PC-3 (cell line): ENCODE data around the gene VWA8. TPM values are rescaled to one million over a fixed set of nuclear protein-coding genes. Genes with fewer than 3 reads are reported as not detected.
A peak's percentile ranks its signal among the peaks of the same experiment; 100 is the strongest.

Experiments
- ATAC-seq: fragments of 200-7000 bp; cut with Tn5 transposase; 2 replicates; pipeline ENCODE4 v1.9.1; 2020; ENCODE audit warnings: mild to moderate bottlenecking, moderate library complexity
- BruUV-seq: library from RNA; stranded (reverse); fragments of 400-500 nt; replicated peaks from 2 replicates; lab custom pipeline; 2021; lab: Mats Ljungman, UMichigan
- CTCF ChIA-PET: fragments of 300-600 bp; sonication (Branson Sonifier 250); formaldehyde crosslinking; loops from one replicate; lab custom pipeline; 2022; ENCODE audit warnings: antibody characterized with exemption; lab: Charles Lee
- POLR2A ChIA-PET: fragments of 300-600 bp; sonication (Branson Sonifier 250); formaldehyde crosslinking; loops from one replicate; lab custom pipeline; 2022; ENCODE audit warnings: antibody characterized with exemption; ENCODE audit not compliant: unreplicated experiment; lab: Charles Lee
- DNase-seq: peaks from one replicate; pipeline ENCODE4 v3.0.0-alpha.2; 2015
- H2AFZ ChIP-seq: fragments of 300-600 bp; sonication (generic); 2 replicates; pipeline ENCODE4 v1.6.0; 2016; ENCODE audit warnings: antibody characterized with exemption, low read length
- H3F3A ChIP-seq: fragments of 300-600 bp; sonication (generic); one replicate; pipeline ENCODE4 v1.6.0; 2017; ENCODE audit warnings: antibody characterized with exemption, low read length, control low read depth, mild to moderate bottlenecking; ENCODE audit not compliant: unreplicated experiment
- H3K27ac ChIP-seq: fragments of 300-600 bp; sonication (generic); 2 replicates; pipeline ENCODE4 v1.5.1; 2016; ENCODE audit warnings: mild to moderate bottlenecking, low read length
- H3K27me3 ChIP-seq: fragments of 300-600 bp; sonication (generic); 2 replicates; pipeline ENCODE4 v1.6.1; 2016; ENCODE audit warnings: low read length, mixed read lengths
- H3K36me3 ChIP-seq: fragments of 300-600 bp; sonication (generic); 2 replicates; pipeline ENCODE4 v1.6.1; 2016; ENCODE audit warnings: low read depth, mixed run types, low read length, mixed read lengths
- H3K4me1 ChIP-seq: fragments of 300-600 bp; sonication (generic); 2 replicates; pipeline ENCODE4 v1.5.1; 2016; ENCODE audit warnings: low read length; ENCODE audit not compliant: insufficient read depth
- H3K4me2 ChIP-seq: fragments of 300-600 bp; sonication (generic); 2 replicates; pipeline ENCODE4 v1.6.0; 2016; ENCODE audit warnings: low read length
- H3K4me3 ChIP-seq: fragments of 300-600 bp; sonication (generic); 2 replicates; pipeline ENCODE4 v1.5.1; 2016; ENCODE audit warnings: mild to moderate bottlenecking, low read length, mixed read lengths
- H3K79me2 ChIP-seq: fragments of 300-600 bp; sonication (generic); 2 replicates; pipeline ENCODE4 v1.6.1; 2017; ENCODE audit warnings: low read length, mixed read lengths
- H3K9ac ChIP-seq: fragments of 300-600 bp; sonication (generic); 2 replicates; pipeline ENCODE4 v1.6.0; 2016; ENCODE audit warnings: mild to moderate bottlenecking, low read length
- H3K9me2 ChIP-seq: fragments of 300-600 bp; sonication (generic); replicated peaks from 2 replicates; pipeline ENCODE4 v1.6.1; 2016; ENCODE audit warnings: mixed run types, low read length, mixed read lengths
- H3K9me3 ChIP-seq: fragments of 300-600 bp; sonication (generic); 2 replicates; pipeline ENCODE4 v1.6.1; 2016; ENCODE audit warnings: low read length, mixed read lengths
- H4K20me1 ChIP-seq: fragments of 300-600 bp; sonication (generic); 2 replicates; pipeline ENCODE4 v1.6.1; 2016; ENCODE audit warnings: low read length, mixed read lengths
- EZH2 ChIP-seq: fragments of 300-600 bp; sonication (generic); IDR thresholded peaks from one replicate; pipeline ENCODE4 v1.6.1; 2017; ENCODE audit warnings: antibody characterized with exemption, mild to moderate bottlenecking, low read length; ENCODE audit not compliant: unreplicated experiment
- EZH2phosphoT487 ChIP-seq: fragments of 300-600 bp; sonication (generic); IDR thresholded peaks from 2 replicates; pipeline ENCODE4 v1.6.1; 2018; ENCODE audit warnings: mild to moderate bottlenecking, antibody characterized with exemption, low read length, borderline replicate concordance
- intact Hi-C: fragments of 100-400 bp; cut with micrococcal nuclease; formaldehyde crosslinking; loops from 2 replicates; pipeline ENCODE4 v1.9.0; 2023
- total RNA-seq: library from RNA; depleted of rRNA; stranded (reverse); fragments of >200 nt; gene quantifications from 2 replicates; pipeline ENCODE4 v1.2.3, GENCODE V29; 2014
- TF ChIP-seq, protein P1 (sequence below): fragments of 300-600 bp; sonication (generic); conservative IDR thresholded peaks from 2 replicates; pipeline ENCODE4 v1.5.1; 2017; ENCODE audit warnings: antibody characterized with exemption, low read depth, mild to moderate bottlenecking, low read length

VWA8 gene
- total RNA-seq, 1 experiment from 2014 or later, result 10.0 TPM

DNA sequence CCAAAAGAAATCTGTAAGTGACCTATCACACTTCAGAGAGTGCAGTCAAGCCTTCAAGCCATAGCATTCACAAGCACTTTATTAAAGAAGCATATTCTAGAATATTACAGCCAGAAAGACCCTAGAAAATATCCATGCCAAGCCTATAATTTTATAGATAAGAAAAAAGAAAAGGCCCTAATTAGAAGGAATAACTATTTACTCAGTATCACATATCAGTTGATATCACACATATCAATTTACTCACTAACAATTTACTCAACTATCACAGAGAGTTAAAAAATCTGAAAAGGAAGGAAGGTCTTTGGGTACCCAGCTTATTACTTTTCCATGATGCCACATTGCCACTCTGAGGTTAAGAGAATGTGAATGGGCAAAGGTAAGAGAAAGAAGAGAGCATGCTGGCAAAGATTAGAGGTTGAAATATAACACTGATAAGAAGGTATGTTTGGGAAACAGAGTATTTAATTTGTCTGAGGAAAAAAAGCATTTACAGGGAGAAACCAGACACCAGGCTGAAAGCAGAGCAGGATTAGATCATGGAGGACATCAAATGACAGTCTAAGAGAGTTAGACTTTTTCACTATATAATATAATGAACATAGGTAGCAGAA is 186.2 kb downstream of the VWA8 start:
- no peak for TF ChIP-seq EZH2
- TF ChIP-seq, protein P1, sequence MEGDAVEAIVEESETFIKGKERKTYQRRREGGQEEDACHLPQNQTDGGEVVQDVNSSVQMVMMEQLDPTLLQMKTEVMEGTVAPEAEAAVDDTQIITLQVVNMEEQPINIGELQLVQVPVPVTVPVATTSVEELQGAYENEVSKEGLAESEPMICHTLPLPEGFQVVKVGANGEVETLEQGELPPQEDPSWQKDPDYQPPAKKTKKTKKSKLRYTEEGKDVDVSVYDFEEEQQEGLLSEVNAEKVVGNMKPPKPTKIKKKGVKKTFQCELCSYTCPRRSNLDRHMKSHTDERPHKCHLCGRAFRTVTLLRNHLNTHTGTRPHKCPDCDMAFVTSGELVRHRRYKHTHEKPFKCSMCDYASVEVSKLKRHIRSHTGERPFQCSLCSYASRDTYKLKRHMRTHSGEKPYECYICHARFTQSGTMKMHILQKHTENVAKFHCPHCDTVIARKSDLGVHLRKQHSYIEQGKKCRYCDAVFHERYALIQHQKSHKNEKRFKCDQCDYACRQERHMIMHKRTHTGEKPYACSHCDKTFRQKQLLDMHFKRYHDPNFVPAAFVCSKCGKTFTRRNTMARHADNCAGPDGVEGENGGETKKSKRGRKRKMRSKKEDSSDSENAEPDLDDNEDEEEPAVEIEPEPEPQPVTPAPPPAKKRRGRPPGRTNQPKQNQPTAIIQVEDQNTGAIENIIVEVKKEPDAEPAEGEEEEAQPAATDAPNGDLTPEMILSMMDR, result no peak
- TF ChIP-seq EZH2phosphoT487, result no peak
- Histone ChIP-seq H3K4me2 (no peak overlapping the region), H3K4me3 (no peak overlapping the region), H3K9me2 (no peaks in the 10 kb centered on the region), H3K4me1 (no peaks in the 10 kb centered on the region), H3K9ac (no peak overlapping the region), H3K79me2 (no peaks in the 10 kb centered on the region), H3K27ac (no peak overlapping the region), H3F3A (no peaks in the 10 kb centered on the region), H3K36me3 (no peaks in the 10 kb centered on the region), H4K20me1 (no peaks in the 10 kb centered on the region), H3K9me3 (no peaks in the 10 kb centered on the region), H2AFZ (no peak overlapping the region), H3K27me3 (no peaks in the 10 kb centered on the region)
- ATAC-seq (no peak), DNase-seq (no peak)
- intact Hi-C loops, result no loop called here
- ChIA-PET CTCF (no interaction called here), POLR2A (no interaction called here)
- no TSS peak for BruUV-seq

DNA sequence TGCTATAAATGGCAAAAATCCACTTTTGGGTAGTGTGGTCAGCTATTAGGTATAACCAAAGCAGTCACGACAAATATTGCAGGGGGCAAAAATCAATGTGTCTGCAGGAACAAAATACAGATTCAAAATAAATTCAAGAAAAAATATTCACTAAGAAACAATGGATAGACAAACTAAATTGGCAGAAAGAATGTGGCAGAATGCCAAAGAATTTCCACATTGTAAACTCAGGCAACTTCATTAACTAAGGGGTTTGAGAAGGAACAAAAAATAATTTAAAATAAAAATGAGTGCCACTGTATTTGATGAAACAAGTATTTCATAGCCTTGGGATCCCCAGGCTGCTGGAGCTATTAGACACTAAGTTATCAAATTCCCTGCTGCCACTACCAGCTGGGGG is 193.1 kb downstream of the VWA8 start:
- Histone ChIP-seq H3K27ac (no peak overlapping the region), H3K9ac (no peak overlapping the region), H3K36me3 (no peaks in the 10 kb centered on the region), H2AFZ (no peak overlapping the region), H3K79me2 (no peaks in the 10 kb centered on the region), H3K4me3 (no peak overlapping the region), H3K9me3 (no peaks in the 10 kb centered on the region), H3K27me3 (no peaks in the 10 kb centered on the region), H4K20me1 (no peaks in the 10 kb centered on the region), H3K4me1 (no peaks in the 10 kb centered on the region), H3K9me2 (no peaks in the 10 kb centered on the region), H3K4me2 (no peak overlapping the region), H3F3A (no peaks in the 10 kb centered on the region)
- intact Hi-C loops, result no loop called here
- TF ChIP-seq, protein P1, result no peak
- TF ChIP-seq EZH2phosphoT487 (no peak), EZH2 (no peak)
- ATAC-seq (no peak), DNase-seq (peak; percentile 13)
- no TSS peak for BruUV-seq
- ChIA-PET POLR2A (no interaction called here), CTCF (no interaction called here)

DNA sequence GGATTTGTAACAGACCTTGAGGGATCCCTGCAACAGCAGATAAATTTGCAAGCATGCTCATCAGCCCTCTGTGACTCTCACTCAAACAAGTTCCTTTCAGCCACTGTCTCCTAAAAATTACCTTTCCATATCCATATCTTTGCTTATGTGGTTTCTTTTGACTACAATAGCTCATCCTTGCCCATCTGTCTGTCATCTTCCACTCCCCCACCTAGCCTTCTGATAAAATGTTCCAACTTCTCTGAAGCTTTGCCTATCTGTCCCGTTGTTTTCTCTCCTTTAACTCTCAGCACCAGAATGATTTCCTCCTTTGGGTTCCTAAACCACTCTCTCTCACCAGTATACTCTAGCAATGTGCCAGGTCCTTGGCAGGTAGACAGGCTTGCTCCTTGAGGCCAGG is 194.5 kb downstream of the VWA8 start:
- Histone ChIP-seq H3K4me2 (no peak overlapping the region), H3K79me2 (no peaks in the 10 kb centered on the region), H2AFZ (no peak overlapping the region), H3K4me3 (no peak overlapping the region), H3K27me3 (no peaks in the 10 kb centered on the region), H4K20me1 (no peaks in the 10 kb centered on the region), H3K9me3 (no peaks in the 10 kb centered on the region), H3K36me3 (no peaks in the 10 kb centered on the region), H3K9ac (no peak overlapping the region), H3K9me2 (no peaks in the 10 kb centered on the region), H3K4me1 (no peaks in the 10 kb centered on the region), H3K27ac (no peak overlapping the region), H3F3A (no peaks in the 10 kb centered on the region)
- intact Hi-C loops, result no loop called here
- ATAC-seq, result no peak
- BruUV-seq, result no TSS peak
- ChIA-PET POLR2A (no interaction called here), CTCF (no interaction called here)
- TF ChIP-seq EZH2phosphoT487, result no peak
- TF ChIP-seq, protein P1, result no peak
- TF ChIP-seq EZH2, result no peak
- DNase-seq, result no peak
